Uterus (tissue), 4 donors: ENCODE data around the gene RPAP3. TPM values are rescaled to one million over a fixed set of nuclear protein-coding genes. Genes with fewer than 3 reads are reported as not detected.
A peak's percentile ranks its signal among the peaks of the same experiment; 100 is the strongest.

Experiments
- DNase-seq, 2 donors: peaks; one replicate each; pipeline ENCODE4 v3.0.0-alpha.2; 2019 to 2020
- H3K27ac ChIP-seq, 2 donors: fragments of 200-600 bp; sonication (generic); 1 replicate in 1 of 2; 2 replicates in 1 of 2; pipeline ENCODE4 v1.5.1; 2016 to 2018
- H3K27me3 ChIP-seq, 2 donors: fragments of 200-600 bp; sonication (generic); one replicate each; pipeline ENCODE4 v1.5.1; 2018 to 2019; ENCODE audit warnings: control low read depth in 1 of 2
- H3K36me3 ChIP-seq, 2 donors: fragments of 200-600 bp; sonication (generic); one replicate each; pipeline ENCODE4 v1.5.1; 2019; ENCODE audit warnings: control low read depth in 1 of 2
- H3K4me1 ChIP-seq, 2 donors: fragments of 200-600 bp; sonication (generic); one replicate each; pipeline ENCODE4 v1.5.1; 2018 to 2019; ENCODE audit warnings: control low read depth in 1 of 2
- H3K4me3 ChIP-seq, 2 donors: fragments of 200-600 bp; sonication (generic); 1 replicate in 1 of 2; 2 replicates in 1 of 2; pipeline ENCODE4 v1.5.1; 2018 to 2019; ENCODE audit warnings: mild to moderate bottlenecking in 1 of 2
- H3K9me3 ChIP-seq, 2 donors: fragments of 200-600 bp; sonication (generic); one replicate each; pipeline ENCODE4 v1.5.1; 2019; ENCODE audit warnings: control low read depth in 1 of 2
- POLR2A ChIP-seq, 2 donors: fragments of 450-650 bp; IDR thresholded peaks; one replicate each; pipeline ENCODE4 v1.6.1; 2016; ENCODE audit warnings: antibody characterized with exemption in 2 of 2, mild to moderate bottlenecking in 1 of 2, moderate library complexity in 1 of 2
- intact Hi-C: fragments of 100-400 bp; cut with DNase I; formaldehyde crosslinking; loops from one replicate; pipeline ENCODE4 v1.15.1; 2023; ENCODE audit warnings: low total_unique reads
- total RNA-seq, 4 donors: library from RNA; depleted of rRNA in 3 of 4; stranded (reverse); fragments of >200 nt in 3 of 4; gene quantifications; one replicate each; pipeline versions ENCODE4 v1.1.0 to v1.2.4, GENCODE V29; 2014 to 2023
- TF ChIP-seq, protein P1 (sequence below), 4 experiments: fragments of 200-600 bp in 2 of 4; fragments of 450-650 bp in 2 of 4; sonication (generic) in 2 of 4; IDR thresholded peaks; one replicate each; pipeline ENCODE4 v1.5.1; 2016 to 2019; ENCODE audit warnings: antibody characterized with exemption in 4 of 4, mild to moderate bottlenecking in 2 of 4, moderate library complexity in 1 of 4
- donor health status: DM: yes; HTN: yes; CAD: no.

The RPAP3 gene
- total RNA-seq, 4 donors from 2014 or later: 16.8 to 33.6 (median 22.2) TPM

GRCh38 chr12:47752552-47752951 lies 46.7 kb upstream of the RPAP3 start:
- intact Hi-C loops: no loop called here
- no peaks in the 10 kb centered on the region for H3K36me3 ChIP-seq
- no peak overlapping the region for H3K4me3 ChIP-seq
- H3K9me3 ChIP-seq: no peaks in the 10 kb centered on the region
- TF ChIP-seq POLR2A (IDR thresholded peaks at IDR 0.05): no peak
- TF ChIP-seq, protein P1, sequence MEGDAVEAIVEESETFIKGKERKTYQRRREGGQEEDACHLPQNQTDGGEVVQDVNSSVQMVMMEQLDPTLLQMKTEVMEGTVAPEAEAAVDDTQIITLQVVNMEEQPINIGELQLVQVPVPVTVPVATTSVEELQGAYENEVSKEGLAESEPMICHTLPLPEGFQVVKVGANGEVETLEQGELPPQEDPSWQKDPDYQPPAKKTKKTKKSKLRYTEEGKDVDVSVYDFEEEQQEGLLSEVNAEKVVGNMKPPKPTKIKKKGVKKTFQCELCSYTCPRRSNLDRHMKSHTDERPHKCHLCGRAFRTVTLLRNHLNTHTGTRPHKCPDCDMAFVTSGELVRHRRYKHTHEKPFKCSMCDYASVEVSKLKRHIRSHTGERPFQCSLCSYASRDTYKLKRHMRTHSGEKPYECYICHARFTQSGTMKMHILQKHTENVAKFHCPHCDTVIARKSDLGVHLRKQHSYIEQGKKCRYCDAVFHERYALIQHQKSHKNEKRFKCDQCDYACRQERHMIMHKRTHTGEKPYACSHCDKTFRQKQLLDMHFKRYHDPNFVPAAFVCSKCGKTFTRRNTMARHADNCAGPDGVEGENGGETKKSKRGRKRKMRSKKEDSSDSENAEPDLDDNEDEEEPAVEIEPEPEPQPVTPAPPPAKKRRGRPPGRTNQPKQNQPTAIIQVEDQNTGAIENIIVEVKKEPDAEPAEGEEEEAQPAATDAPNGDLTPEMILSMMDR (IDR thresholded peaks at IDR 0.05): no peak
- H3K27me3 ChIP-seq: no peaks in the 10 kb centered on the region
- peaks cover 0 to 3% of the 10 kb centered on the region in 2 donors for H3K4me1 ChIP-seq
- no peak for DNase-seq
- H3K27ac ChIP-seq: peak overlapping the region; percentile 41 to 56

DNA sequence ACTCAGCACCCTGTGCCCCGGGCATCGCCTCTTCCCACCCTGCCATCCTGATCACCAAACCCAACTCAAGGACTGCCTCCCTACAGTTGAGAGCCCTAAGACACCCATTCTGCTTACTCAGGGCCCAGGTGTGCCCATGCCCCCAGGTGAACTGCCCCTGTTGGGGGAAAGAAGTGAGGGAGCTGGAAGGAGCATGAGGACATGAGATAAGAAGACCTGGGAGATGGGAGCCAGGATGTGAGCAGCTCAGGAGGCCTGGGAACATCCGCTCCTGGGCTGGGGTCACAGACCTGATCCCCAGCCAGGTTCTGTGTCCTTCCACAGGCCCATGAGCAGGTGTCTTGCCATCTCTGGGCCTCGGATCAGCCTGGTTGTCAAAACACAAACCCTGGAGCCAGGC lies 46.3 kb upstream of the RPAP3 start:
- Histone ChIP-seq H3K9me3 (no peaks in the 10 kb centered on the region), H3K36me3 (no peaks in the 10 kb centered on the region), H3K4me1 (peaks cover 0 to 3% of the 10 kb centered on the region in 2 donors), H3K4me3 (no peak overlapping the region), H3K27me3 (no peaks in the 10 kb centered on the region), H3K27ac (no peak overlapping the region)
- intact Hi-C loops: no loop called here
- TF ChIP-seq POLR2A (IDR thresholded peaks at IDR 0.05): no peak
- TF ChIP-seq, protein P1 (IDR thresholded peaks at IDR 0.05): no peak
- no peak for DNase-seq

DNA sequence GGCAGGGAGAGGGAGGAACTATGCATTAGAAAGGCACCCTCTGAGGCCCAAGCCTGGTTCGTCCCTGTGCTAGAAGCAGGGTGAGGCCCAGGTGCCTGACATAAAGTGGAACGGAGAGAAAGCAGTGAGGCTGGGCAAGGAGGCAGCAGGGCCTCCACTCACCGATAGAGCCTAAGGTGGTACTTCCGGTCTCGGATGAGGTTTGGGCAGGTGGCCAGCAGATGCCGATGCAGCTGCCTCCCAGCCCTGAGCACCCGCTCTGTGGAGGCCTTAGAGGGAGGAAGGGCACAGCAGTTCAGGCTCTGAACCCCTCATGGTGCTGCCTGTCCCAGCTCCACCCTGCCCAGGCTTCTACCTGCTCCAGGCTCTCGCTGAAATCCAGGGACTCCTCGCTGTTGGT lies 45.7 kb upstream of the RPAP3 start:
- intact Hi-C loops: no loop called here
- no peaks in the 10 kb centered on the region for H3K9me3 ChIP-seq
- no peaks in the 10 kb centered on the region for H3K36me3 ChIP-seq
- H3K27me3 ChIP-seq: no peaks in the 10 kb centered on the region
- no peak for TF ChIP-seq POLR2A (IDR thresholded peaks at IDR 0.05)
- TF ChIP-seq, protein P1 (IDR thresholded peaks at IDR 0.05): no peak
- peaks cover 0 to 3% of the 10 kb centered on the region in 2 donors for H3K4me1 ChIP-seq
- H3K4me3 ChIP-seq: no peak overlapping the region
- DNase-seq: no peak
- no peak overlapping the region for H3K27ac ChIP-seq

DNA sequence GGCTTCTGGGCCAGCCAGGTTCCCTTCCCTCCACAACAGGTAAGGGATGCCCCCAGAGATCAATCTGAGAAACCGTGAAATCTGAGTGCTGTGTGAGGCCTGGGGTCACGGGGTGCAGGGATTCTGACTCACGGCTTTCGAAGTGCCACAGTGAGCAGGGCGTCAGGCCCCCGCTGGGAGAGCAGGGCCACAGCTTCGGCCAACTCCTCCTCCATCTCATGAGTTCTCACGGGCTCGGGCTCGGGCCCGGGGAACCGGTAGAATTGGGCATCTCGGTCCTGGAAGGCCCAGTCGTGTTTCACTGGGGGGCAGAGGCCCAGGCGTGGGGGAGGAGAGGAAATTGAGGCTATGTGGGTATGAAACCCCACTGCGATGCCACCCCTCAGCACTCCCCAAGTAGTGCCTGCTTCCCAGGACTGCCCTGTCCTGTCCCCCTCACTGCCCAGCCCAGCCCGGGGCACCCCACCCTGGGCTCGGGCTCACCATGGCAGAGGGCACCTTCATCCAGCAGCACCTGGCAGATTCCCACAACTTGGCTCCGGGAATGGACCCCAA lies 45.2 kb upstream of the RPAP3 start:
- no peak overlapping the region for H3K4me3 ChIP-seq
- H3K36me3 ChIP-seq: no peaks in the 10 kb centered on the region
- no peaks in the 10 kb centered on the region for H3K9me3 ChIP-seq
- H3K4me1 ChIP-seq: peaks cover 0 to 3% of the 10 kb centered on the region in 2 donors
- H3K27me3 ChIP-seq: no peaks in the 10 kb centered on the region
- TF ChIP-seq, protein P1 (IDR thresholded peaks at IDR 0.05): no peak
- TF ChIP-seq POLR2A (IDR thresholded peaks at IDR 0.05): no peak
- intact Hi-C loops: no loop called here
- DNase-seq: no peak
- H3K27ac ChIP-seq: no peak overlapping the region

DNA sequence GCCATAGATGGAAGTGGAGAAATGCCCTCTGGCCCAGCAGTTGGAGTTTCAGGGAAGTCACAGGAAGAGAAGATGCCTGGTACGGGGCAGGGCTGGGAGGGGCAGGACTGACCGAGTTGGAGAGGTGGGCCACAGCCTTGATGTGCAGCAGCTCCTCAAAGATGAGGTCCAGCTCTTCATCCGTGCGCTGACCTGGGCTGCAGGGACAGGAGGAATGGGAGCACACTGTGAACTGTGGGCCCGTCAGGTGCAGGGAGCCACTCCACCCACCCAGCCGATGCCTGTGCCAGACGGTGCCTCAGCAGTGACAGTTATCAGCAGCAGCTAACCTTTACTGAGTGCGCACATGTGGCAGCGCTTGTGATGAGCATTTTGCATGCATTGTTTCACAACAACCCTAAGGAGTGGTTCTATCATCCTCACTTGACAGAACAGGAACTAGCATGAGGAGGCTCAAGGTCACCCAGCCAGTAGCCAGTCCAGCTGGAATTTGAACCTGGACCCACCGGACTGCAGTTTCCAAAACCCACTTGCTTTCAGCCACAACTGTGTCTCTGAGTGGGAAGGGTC lies 44.5 kb upstream of the RPAP3 start:
- H3K27me3 ChIP-seq: no peaks in the 10 kb centered on the region
- H3K9me3 ChIP-seq: no peaks in the 10 kb centered on the region
- no peak overlapping the region for H3K27ac ChIP-seq
- no peaks in the 10 kb centered on the region for H3K36me3 ChIP-seq
- H3K4me3 ChIP-seq: no peak overlapping the region
- intact Hi-C loops: no loop called here
- DNase-seq: no peak
- no peak for TF ChIP-seq POLR2A (IDR thresholded peaks at IDR 0.05)
- TF ChIP-seq, protein P1 (IDR thresholded peaks at IDR 0.05): no peak
- peaks cover 0 to 3% of the 10 kb centered on the region in 2 donors for H3K4me1 ChIP-seq
